Hypothalamus (tissue), 51 donors: ENCODE data around the gene HMBS.
A peak's percentile ranks its signal among the peaks of the same experiment; 100 is the strongest.
"Not testable (repeated sequence)": the region's sequence is repeated elsewhere in the genome, so short reads cannot be mapped to it uniquely, and the experiment has no call there.

ENCODE experiments used
- DNase-seq, 51 donors: peaks; one replicate each; lab custom pipeline; 2025; lab: John Stamatoyannopoulos, UW

The HMBS gene

DNA sequence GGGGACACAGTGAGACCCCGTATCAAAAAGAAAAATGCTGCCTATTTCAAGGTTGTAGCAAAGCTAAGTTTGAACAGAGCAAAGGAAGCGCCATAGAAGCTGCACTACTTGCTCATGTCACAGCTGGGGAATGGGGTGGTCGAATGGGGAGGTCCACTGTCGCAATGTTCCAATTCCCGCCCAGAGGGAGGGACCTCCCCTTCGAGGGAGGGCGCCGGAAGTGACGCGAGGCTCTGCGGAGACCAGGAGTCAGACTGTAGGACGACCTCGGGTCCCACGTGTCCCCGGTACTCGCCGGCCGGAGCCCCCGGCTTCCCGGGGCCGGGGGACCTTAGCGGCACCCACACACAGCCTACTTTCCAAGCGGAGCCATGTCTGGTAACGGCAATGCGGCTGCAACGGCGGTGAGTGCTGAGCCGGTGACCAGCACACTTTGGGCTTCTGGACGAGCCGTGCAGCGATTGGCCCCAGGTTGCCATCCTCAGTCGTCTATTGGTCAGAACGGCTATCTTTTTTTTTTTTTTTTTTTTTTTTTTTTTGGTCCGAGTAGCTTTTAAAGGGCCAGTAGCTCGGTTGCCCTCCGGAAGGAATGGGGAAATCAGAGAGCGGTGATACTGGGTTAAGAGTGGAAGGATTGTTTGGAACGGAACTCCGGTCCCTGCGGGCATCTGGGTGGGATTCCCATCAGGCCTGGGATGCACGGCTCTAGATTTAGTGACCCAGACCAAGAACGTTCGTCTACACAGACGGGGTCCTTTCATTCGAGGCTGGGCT is at the start of gene HMBS:
HMBS (plus strand) TSS at position 219 of the 774 bp plus-strand sequence; CDS start at position 372, 153 bp downstream.
- peak; percentile 81 to 100 (median 92) for DNase-seq

DNA sequence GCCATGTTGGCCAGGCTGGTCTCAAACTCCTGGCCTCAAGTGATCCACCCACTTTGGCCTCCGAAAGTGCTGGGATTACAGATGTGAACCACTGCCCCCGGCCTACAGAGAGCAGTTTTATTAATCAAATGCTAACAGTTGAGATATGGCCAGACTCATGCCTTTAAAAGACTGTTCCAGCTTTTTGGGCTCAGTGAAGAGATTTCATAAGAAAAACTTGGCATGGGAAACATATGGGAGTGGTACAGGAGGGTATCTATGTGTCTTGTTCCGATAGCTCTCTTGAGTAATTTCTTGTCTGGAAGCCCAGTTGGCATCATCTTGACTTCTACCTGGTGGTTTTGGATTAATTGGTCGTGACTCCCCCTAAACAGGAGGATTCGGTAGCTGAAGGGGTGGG is 45.8 kb upstream of the HMBS start:
- no peak for DNase-seq

DNA sequence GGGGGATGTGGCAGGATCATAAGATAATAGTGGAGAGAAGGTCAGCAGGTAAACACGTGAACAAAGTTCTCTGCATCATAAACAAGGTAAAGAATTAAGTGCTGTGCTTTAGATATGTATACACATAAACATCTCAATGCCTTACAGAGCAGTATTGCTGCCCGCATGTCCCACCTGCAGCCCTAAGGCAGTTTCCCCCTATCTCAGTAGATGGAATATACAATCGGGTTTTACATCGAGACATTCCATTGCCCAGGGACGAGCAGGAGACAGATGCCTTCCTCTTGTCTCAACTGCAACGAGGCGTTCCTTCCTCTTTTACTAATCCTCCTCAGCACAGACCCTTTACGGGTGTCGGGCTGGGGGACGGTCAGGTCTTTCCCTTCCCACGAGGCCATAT is 45.2 kb upstream of the HMBS start:
- not testable (repeated sequence) for DNase-seq

DNA sequence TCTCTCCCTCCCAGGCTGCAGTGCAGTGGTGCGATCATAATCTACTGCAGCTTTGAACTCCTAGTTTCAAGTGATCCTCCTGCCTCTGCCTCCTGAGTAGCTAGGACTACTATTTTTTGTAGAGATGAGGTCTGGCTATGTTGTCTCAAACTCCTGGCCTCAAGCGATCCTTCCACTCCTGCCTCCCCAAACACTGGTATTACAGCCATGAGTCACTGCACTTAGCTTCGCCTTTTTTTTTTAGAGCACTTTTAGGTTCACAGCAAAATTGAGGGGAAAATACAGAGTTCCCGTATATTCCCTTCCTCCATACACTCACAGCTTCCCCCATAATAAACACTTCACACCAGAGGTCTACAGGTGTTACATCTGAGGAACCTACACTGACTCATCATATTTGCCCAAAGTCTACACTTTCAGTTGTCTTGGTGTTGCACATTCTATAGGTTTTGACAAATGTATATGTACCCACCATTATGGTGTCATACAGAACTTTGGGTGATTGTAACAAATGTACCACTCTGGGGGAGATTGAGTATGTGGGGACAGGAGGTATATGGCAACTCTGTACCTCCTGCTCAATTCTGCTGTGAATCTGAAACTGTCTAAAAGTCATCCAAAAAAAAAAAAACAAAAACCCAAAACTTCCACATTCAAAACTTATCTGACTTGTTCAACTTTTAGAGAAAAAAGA is 42.7 kb upstream of the HMBS start:
- DNase-seq: no peak

DNA sequence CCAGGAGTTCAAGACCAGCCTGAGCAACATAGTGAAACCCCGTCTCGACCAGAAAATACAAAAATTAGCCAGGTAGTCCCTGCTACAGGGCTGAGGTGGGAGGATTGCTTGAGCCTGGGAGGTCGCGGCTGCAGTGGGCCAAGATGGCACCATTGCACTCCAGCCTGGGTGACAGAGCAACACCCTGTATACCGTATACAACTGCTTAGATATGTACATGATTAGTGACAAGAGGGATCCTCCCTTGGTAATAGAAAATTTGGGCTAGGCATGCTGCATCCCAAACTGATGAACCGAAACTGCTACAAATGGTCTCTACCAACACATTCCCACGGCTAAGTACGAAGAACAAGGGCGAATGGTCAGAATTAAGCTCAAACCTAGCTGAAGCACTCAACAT is 41.8 kb upstream of the HMBS start:
- no peak for DNase-seq

DNA sequence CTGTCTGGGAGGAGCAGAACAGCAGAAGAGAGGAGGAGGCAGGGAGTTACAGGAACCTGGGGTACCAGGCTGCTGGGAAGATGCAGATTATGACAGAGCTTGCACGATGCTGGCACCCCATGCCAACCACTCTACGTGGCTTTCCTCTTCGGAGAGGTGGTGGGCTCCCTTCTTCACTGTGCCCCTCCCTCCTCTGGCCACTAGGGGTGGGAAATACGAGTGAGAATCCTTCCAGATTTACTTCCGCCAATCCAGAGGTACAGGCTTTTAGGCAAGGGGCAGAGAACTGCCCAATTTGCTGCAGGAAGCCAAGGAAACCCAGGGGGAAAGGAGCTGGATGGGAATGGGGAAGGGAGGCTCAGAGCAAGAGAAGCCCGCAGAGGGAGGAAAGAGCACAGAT is 40.0 kb upstream of the HMBS start:
- no peak for DNase-seq

DNA sequence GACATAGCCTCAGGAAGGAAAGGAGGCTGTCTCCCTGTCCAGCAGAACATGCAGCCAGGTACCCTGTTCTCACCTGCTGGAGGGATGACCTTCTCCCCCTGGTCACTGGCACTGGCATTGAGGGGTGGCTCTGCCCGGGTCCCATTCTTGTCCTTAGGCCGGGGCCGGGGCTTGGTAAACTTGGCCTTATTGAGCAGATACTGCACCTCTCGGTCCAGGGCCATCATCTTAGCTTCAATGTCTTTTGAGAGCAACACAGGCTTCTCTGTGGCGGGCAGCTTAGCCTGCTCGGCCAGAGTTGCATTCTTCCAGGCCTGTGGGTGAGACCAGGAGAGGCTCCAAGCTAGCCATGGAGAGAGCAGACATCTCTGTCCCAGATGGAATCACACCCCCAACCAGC is 38.2 kb upstream of the HMBS start:
- no peak for DNase-seq

DNA sequence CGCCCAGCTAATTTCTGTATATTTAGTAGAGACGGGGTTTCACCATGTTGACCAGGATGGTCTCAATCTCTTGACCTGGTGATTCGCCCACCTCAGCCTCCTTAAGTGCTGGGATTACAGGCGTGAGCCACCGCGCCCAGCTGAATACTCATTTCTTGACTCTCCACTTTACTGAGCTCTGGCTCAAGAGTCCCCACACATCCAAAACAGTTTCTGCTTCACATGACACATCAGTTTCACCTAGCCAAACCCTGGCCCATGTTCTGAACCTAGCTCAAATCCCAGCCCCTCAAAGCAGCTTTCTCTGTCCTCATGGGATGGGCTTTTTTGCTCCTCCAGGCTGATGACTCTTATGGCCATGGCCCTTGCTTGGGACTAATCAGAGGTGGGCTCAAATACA is 37.5 kb upstream of the HMBS start:
- no peak for DNase-seq

DNA sequence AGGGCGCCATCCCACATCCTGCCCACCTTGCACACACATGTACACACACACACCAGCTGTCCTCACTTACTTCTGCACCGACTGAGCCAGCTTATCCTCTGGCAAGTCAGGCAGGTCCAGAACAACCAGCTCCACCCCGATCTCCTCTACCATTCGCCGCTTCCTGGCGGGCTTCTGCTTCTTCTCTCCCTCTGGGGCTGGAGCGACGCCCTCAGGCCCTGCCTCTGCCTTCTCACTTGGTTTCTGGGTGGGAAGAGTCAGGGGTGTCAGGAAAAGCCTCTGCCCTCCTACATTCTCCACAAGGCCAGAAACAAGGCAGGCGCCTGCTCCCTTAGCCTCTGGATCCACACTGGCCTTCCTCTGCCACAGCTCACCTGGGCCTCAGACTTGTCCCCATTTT is 36.0 kb upstream of the HMBS start:
- no peak for DNase-seq

DNA sequence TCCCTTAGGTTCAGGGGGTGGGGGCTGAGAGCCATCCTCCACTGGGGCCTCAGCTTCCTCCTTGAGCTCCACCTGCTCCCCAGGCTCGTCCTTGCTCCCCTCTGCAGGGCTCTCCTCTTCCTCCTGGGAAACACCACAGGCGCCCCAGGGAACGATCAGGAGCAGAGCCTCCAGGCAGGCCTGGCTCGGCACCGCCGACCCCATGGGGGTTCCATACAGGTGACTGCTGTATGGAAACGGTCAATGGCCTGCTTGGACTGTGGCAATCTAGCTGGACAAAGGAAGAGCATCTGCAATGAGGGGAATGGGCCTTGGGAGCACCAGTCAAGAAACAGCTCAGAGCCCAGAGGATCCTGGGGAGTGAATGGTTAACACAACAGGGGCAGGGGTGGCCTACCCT is 35.6 kb upstream of the HMBS start:
- no peak for DNase-seq

DNA sequence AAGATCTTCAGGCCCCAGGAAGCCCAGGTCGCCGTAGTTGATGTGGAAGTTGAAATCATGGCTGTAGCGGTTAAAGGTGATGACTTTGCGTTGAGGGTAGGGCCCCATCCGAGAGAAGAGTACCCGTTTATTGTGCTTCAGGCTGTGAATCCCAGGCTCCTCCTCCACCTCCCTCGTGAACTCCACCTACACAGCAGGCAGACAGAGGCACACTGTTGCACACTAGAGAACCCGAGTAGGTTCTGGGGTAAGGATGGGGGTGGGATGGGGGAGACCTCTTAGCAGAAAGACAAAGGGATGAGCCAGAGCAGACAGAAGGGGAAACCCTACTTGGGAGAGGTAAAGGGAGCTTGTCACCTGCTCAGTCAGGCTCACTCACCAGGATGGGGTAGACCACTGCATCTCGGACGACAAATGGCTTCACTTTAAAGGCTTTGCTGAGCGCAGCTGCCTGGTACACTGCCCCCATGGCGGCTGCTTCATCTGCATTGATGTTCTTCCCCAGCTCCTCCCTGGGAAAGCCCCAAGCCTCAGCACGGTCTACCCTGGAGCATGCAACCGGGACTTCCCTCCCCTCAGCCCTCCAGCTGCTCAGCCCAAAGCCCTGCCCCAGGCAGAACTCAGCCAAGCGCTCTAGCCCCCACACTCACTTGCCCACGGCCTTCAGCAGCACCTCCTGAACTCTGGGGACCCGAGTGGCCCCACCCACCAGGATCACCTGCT is 33.1 kb upstream of the HMBS start:
- no peak for DNase-seq

DNA sequence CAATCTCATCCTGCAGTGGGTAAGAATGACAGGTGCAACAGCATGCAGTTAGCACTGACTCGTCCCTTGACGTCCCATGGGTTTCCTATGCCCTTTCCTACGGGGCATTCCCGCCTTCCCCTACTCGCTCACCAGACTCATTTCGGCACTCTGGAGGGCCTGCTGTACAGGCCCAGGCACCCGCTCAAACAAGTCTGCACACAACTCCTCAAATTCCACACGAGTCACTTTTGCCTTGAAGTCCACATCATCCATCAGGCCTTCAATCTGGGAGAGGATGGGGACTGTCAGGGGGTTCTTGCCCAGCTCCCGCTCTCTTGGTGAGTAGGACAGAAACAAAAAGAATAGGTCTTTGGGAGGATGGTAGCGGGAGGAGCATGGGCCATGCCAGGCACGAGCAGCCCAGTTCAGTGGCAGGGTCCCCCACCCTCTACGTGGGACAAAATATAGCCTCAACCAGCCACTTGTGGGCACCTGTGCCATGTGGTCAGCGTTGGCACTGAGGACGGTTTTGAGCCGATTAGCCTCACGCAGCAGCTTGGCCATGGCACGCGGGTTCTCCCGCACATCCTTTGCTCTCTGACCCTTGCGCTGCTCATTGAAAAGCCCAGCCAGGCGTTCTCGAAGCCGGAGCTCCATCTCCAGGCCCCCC is 32.4 kb upstream of the HMBS start:
- DNase-seq: no peak

DNA sequence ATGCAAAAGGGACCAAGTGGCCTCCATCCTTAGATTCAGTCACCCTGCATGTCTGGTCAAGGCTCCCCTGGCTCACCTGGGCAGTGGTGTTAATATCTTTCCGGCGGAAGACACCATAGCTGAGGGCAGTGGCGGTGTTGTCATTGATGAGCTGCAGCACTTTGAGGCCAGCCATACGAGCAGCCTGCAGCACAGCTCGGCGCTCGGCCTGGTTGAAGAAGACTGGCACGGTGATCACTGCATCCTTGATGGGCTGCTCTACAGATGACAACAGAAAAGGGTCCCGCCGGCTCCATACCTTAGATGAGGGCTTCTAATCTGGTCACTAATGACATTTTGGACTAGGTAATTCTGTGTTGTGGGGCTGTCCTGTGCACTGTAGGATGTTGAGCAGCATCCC is 30.3 kb upstream of the HMBS start:
- no peak for DNase-seq

DNA sequence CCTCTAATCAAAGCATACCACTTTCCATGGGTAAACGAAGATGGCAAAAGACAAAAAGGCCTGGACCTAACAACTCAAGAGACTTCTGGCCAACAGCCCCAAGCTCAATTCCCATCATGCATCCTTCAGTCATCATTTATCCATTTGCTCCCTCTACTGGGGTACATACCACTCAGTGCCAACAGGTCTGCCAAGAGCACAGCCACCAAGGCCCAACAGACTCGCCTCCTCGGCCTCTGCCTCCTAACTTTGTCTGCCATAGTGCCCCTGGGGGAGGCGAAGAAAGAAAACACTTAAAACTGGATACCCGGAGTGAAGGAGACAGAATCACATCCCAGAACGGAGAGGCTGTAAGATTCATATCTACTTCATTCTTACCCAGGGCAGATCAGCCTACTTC is 28.8 kb upstream of the HMBS start:
- DNase-seq: peak in 1 of 51 donors; percentile 19

DNA sequence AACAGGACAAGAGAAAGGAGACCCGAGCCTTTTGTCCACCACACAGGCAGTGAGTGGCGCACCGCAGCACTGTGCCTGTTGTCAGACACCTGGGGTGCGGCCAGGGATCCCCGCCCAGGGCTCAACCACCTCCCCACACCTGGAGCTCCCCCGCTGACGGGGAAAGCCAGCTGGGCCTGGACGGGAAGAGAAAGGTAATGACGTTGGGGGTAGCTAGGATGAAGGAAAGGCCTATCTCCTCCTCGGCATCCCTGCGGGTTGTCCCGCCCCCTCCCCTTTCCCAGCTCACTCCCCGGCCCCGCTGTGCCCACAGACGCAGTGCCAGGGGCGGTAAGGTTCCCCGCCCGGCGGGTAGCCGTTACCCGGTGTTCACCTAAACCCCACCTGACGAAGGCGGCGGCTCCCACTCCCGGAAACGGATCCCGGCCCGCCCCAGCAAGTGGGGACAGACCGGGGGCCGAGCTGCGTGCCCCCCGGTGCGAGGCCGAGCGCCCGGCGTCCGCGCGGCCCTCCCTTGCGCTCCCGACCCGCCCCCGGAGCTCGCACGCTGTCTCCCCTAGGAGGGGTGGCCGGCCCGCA is 28.2 kb upstream of the HMBS start:
- peak in 12 of 51 donors; percentile 6 to 60 (median 44) for DNase-seq

DNA sequence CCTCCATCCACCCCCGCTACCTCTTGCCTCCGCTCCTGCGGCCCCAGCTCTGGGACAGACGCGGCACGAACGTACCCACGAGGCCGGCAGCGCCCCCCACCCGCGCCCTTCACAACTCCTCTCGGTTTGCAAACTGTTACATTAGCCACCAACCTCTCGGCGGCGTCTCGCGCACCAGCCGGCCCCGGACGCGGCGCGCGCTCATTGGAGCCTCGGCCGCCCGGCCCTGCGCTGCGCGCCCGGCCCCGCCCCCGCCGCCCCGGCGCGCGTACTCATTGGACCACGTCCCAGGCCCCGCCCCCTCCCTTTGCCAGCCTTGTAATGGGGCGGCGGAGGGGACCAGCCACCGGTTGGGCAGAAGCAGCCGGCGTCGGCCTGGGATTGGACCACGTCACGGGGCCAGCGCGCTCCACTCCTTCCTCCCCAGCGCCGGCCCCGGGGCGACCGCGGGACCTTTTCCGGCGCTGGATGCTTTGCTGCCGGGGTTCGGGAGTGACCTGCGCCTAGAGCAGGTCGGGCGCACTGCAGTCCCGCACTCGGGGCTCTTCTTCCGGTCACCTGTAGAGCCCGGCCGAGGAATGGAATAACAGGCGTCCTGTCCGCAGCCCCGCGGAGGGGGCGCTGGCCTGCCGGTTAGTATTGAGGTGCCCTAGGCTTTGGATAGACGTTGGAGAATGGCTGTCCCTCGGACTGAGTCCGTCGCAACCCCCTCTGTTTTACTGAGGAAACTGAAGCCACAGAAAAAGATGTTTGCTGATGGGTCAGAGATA is 27.5 kb upstream of the HMBS start, which contains the start of gene HYOU1:
HYOU1 (minus strand) TSS at position 206 of the 770 bp plus-strand sequence. CDS start 1,045 bp downstream, outside the sequence.
- DNase-seq: peak; percentile 78 to 99 (median 95)

DNA sequence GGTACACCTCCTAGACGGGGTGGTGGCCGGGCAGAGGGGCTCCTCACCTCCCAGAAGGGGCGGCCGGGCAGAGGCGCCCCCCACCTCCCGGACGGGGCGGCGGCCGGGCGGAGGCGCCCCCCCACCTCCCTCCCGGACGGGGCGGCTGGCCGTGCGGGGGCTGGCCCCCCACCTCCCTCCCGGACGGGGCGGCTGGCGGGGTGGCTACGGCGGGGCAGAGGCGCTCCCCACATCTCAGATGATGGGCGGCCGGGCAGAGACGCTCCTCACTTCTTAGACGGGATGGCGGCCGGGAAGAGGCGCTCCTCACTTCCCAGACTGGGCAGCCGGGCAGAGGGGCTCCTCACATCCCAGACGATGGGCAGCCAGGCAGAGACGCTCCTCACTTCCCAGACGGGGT is 25.6 kb upstream of the HMBS start:
- DNase-seq: not testable (repeated sequence)

DNA sequence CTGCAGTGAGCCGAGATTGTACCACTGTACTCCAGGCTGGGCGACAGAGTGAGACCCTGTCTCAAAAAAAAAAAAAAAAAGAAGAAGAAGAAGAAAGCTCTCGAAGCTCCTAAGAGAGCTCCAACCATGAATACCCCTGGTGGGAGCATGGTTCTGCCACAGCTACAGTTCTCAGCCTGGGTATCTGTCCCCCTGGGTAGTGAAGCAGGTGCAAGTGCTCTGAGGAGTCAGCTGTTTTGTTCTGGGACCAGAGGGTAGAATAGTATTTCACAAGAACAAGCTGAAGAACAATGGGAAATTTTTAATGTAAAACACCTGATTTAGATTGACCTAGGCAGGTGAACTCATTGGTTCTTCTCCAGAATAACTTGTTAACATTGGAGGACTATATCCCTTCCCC is 23.4 kb upstream of the HMBS start:
- DNase-seq: no peak

DNA sequence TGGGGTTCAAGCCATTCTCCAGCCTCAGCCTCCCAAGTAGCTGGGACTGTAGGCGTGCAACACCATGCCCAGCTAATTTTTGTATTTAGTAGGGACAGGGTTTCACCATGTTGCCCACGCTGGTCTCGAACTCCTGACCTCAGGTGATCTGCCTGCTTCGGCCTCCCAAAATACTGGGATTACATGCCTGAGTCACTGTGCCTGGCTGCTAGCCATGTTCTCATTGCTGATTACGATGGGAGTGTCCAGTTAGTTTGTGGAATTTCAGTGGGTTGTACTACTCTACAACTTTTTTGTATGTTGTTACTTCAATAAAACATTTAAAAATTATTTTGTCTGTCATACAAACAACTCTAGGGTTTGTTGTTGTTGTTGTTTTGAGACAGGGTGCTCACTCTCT is 21.9 kb upstream of the HMBS start:
- no peak for DNase-seq

DNA sequence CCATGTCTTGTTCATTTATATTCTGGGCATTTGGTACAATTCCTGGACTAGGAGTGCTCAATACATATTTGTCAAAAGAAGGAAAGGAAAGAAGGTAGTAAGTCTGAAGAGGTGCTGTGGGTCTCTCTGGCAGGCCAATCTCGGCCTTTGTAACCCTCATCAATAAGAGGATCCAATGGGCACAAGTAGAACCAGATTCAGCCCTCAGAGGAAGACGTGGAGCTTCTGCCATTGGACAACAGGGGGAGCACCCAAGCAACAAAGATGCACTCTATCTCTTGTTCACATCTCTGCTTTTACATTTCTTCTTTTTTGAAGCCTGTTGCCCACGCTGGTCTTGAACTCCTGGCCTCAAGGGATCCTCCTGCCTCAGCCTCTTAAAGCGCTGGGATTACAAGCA is 19.3 kb upstream of the HMBS start:
- DNase-seq: peak in 2 of 51 donors; percentile 2 to 6
